Hematopoietic multipotent progenitor cell treated with erythropoietin and hydrocortisone succinate and interleukin-3 and kit ligand, for 17 days (in vitro differentiated cells): ENCODE results near the gene RSU1.
"Not testable (repeated sequence)": the region's sequence is repeated elsewhere in the genome, so short reads cannot be mapped to it uniquely, and the experiment has no call there.

Source experiments
- DNase-seq: peaks from one replicate; pipeline ENCODE4 v3.0.0-alpha.2; 2015; ENCODE audit warnings: low spot score

Gene RSU1

GRCh38 chr10:16817125-16818019 is at the start of gene RSU1:
RSU1 (minus strand) TSS chr10:16817424; CDS start chr10:16817081, 343 bp downstream.
- DNase-seq: peak; percentile 100

GRCh38 chr10:16866541-16867275 is 49.5 kb upstream of the RSU1 start:
- no peak for DNase-seq

- DNase-seq: no peak
Measured at GRCh38 chr10:16865766-16866165, 48.5 kb upstream of the RSU1 start.

GRCh38 chr10:16863766-16864165 is 46.5 kb upstream of the RSU1 start:
- DNase-seq: no peak

GRCh38 chr10:16857419-16857818 is 40.2 kb upstream of the RSU1 start:
- DNase-seq: no peak

- no peak for DNase-seq
Measured at GRCh38 chr10:16856567-16856966, 39.3 kb upstream of the RSU1 start.

- no peak for DNase-seq
Measured at GRCh38 chr10:16856092-16856491, 38.9 kb upstream of the RSU1 start.

- no peak for DNase-seq
Measured at GRCh38 chr10:16854623-16855022, 37.4 kb upstream of the RSU1 start.

- no peak for DNase-seq
Measured at GRCh38 chr10:16853809-16854208, 36.6 kb upstream of the RSU1 start.

- no peak for DNase-seq
Measured at GRCh38 chr10:16853201-16853600, 36.0 kb upstream of the RSU1 start.

- no peak for DNase-seq
Measured at GRCh38 chr10:16852624-16853023, 35.4 kb upstream of the RSU1 start.

- no peak for DNase-seq
Measured at GRCh38 chr10:16848562-16849154, 31.4 kb upstream of the RSU1 start.

GRCh38 chr10:16847644-16848043 is 30.4 kb upstream of the RSU1 start:
- no peak for DNase-seq

- DNase-seq: no peak
Measured at GRCh38 chr10:16845248-16845647, 28.0 kb upstream of the RSU1 start.

GRCh38 chr10:16843252-16843870 is 26.1 kb upstream of the RSU1 start:
- peak; percentile 68 for DNase-seq

GRCh38 chr10:16835228-16835627 is 18.0 kb upstream of the RSU1 start:
- DNase-seq: no peak

- no peak for DNase-seq
Measured at GRCh38 chr10:16832351-16833080, 15.3 kb upstream of the RSU1 start.

- no peak for DNase-seq
Measured at GRCh38 chr10:16828701-16829175, 11.5 kb upstream of the RSU1 start.

- DNase-seq: peak; percentile 82
Measured at GRCh38 chr10:16828114-16828568, 10.9 kb upstream of the RSU1 start.

GRCh38 chr10:16827474-16827873 is 10.2 kb upstream of the RSU1 start:
- not testable (repeated sequence) for DNase-seq

- DNase-seq: no peak
Measured at GRCh38 chr10:16822726-16823360, 5.6 kb upstream of the RSU1 start.
